ENCODE measurements around the gene SLF1.

SLF1 gene

DNA sequence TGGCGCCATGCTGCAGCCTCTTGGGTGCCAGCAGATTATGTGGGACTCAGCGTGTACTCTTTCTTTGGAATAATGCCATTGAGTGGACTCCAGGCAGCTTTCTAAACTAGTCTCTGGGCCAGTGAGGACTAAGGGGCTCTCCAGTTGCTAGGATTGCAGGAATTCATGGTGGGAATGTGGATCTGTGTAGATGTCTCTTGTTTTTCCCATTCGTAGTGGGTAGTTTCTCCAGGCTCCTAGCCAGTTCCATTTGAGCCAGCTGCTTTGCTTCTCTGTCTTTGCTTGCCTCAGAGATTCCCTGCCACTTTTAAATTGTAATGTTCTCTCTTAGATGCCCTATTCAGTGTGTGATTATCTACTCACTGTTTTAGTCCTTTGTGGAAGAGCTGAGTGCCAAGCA is 42.6 kb downstream of the SLF1 start:
- no peak for DNase-seq (ENCODE audit: low spot score)

DNA sequence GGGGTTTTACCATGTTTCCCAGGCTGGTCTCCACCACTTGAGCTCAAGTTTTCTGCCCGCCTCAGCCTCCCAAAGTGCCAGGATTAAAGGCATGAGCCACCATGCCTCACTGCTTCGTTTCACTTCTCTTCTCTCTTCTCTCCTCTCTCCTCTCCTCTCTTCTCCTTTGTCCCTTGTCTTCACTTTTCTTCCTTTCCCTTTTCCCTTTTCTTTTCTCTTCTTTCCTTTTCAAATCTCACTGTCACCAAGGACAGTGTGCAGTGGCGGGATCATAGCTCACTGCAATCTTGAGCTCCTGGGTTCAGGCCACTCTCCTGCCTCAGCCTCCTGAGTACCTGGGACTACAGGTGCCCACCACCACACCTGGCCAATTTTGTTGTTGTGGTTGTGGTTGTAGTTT is 49.5 kb downstream of the SLF1 start:
- no peak for DNase-seq (ENCODE audit: low spot score)

DNA sequence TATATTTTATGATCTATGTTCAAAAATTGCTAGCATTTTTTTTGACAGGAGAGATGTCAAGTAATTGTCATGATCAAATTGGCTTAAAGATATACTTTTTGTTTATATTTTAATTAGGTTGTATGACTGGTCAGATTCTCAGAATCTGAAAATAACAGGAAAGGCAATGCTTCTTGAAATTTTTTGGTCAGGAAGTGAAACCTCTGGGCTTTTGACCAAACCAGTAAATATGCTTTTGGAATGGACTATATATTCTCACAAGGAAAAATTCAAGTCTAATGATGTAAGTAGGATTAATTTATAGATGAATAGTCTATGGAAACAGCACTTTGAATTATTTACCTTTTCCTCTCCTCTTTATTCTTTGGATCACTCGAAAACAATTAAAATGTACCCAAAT is 52.3 kb downstream of the SLF1 start:
- no peak for DNase-seq (ENCODE audit: low spot score)

DNA sequence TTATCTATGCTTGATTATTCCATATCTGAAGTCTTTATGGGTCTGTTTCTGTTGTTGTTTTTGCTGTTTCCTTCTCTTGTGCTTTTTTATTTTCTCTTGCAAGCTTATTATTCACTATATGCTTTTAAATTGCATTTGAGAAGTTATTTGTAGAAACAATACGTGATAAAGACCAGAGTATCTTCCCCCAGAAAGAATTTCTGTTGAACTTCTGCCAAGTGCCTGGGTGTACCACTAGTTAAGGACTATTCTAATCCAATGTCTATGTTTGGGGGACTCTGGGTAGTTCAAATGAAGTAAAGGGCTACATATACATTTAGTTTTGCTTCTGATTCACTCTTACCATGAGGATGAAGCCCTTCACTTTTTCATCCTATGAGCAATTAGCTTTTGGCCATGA is 54.3 kb downstream of the SLF1 start:
- DNase-seq (ENCODE audit: low spot score): no peak

DNA sequence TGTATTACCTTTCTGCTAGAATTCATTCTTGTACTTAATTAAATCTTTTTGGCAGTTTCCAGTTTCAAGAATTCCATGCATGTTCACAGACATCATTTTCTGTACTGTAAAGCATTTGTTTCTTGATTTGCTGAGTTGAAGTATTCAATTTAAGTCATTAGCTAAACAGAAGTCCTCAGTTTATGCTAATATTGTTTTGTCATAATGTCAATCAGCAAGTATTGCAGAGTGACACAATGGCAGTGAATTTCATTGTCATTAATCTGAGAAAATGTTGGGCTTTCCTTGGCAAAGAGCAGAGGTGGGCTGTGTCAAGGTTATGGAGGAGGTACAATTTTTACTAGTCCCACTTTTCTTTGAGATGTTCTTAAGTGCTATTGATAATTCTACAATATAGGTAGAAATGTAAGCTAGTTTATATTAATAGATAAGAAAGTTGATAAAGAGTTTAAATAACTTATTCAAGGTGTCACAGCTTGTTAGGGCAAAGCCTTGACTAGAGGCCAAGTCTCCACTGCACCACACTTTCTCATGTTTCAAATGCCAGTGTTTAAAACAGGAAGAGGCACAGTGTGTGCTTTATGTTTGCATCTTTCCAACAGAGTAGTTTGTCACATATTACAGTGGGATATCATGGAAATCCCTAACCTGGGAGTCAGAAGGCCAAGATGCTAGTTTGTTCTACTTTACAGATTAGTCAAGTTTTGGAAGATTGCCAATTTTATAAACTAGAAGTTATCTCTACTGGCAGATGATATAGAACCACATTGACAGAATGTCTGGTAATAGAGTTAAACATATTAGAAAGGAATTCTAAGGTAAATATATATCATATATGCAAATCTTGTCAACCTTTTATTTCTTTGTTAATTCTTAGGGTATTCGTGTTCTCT is 56.3 kb downstream of the SLF1 start:
- DNase-seq (ENCODE audit: low spot score): peak; percentile 28

DNA sequence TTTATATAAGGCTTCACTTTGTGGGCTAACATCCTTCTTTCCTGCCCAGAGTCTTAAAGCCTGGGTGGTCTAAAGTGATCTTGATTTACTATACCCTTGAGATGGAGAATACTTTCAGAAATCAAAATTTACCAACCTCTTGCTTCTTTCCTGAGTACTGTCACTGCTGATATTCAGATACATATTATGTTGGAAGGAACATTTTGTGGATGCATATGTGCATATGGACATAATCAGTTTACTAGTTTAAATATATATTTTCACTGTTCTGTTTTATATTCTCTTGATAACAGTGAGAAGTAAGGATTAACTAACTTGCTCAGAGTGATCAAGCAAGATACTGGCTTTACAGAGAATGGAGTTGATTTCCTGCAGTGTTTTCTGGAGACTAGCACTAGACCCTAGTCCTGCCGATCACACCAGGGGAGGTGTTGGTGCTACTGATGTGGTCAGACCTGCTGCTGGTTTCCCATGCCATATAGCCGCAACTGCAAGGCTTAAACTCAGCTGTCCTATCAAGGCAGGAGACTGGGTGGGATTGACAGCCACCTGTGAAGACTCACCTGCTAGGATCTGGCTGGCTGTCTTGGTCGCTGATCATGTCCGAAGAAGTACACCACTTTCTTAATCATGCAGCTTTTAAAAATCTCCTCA is 57.6 kb downstream of the SLF1 start:
- no peak for DNase-seq (ENCODE audit: low spot score)

DNA sequence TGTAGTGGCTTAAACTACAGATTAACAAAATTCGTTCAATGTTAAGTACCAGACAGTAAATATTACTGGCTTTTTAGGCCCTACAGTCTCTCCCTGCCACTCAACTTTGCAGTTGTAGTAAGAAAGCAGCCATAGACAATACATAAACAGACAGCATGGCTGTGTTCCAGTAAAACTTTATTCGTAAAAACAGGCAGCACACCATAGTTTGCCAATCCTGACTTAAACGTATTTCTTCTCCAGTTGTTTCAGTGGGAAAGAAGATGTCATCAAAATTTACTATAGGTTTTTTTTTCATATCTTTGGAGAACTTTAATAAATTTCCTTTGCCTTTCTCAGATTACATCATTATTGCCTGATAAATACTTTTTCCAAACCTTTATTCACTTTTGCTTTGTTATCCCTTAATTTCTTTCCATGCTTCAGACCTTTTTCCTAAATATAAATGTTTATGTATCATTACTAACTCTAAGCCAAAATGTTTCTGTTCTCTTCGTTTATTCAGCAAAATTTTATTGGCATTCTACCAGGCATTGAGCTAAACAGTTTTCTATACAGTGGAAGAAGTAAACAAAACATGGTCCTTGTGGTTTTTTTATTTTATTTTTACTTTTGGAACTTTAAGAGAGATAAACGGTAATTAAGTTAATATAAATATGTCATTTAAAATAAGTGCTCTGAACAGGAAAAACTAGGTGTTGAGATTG is 64.5 kb downstream of the SLF1 start:
- DNase-seq (ENCODE audit: low spot score): no peak

DNA sequence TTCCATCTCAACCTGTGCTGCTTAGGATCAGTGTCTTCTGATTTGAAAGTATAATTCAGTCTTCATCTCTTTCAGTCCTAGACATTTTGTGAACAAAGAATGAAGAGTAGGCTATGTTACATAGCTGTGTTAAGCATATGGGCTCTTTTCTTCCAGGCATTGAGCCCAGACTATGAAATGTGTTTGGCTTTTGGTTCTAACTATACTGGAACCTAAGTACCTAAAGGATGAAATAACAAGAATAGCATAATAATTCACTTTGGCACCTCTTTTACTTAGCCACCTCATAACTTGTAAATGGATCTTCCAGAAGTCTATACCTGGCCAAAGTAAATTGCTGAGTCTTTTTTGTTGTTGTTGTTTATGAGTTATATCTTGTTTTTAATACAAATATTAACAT is 71.4 kb downstream of the SLF1 start:
- DNase-seq (ENCODE audit: low spot score): no peak

DNA sequence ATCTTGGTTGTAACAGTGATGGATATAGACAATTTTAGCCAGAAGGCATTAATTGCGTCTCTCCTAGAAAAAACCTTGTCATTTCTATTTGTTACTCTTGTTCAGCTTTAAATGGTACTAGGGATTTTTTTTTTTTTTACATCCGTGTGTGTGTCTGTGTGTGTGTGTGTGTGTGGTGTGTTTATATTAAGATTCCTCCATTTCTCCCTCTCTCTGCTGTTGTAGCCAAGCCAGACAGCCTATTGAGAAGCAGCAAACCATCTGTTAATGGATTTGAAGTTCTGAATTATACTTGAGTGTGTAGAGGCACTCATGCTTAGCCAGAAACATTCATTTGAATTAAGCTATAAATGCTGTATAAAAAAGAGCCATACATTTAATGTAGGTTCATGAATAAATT is 72.3 kb downstream of the SLF1 start:
- no peak for DNase-seq (ENCODE audit: low spot score)

DNA sequence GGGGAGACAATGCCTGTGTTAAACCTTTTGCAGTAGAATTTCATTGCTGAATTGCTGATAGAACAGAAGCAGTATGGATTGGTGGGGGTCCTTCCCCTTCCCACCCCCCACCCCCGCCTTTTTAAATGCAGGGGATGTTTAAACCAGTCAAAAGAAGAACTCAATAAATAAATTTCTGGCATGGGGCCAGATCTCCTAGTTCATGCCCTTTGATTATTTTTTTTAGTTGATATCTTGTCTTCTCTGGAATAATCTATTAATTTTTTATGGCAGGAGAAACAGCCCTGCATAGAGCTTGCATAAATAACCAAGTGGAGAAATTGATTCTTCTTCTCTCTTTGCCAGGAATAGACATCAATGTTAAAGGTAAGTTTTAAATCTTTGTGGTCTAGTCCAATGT is 72.8 kb downstream of the SLF1 start:
- DNase-seq (ENCODE audit: low spot score): no peak

DNA sequence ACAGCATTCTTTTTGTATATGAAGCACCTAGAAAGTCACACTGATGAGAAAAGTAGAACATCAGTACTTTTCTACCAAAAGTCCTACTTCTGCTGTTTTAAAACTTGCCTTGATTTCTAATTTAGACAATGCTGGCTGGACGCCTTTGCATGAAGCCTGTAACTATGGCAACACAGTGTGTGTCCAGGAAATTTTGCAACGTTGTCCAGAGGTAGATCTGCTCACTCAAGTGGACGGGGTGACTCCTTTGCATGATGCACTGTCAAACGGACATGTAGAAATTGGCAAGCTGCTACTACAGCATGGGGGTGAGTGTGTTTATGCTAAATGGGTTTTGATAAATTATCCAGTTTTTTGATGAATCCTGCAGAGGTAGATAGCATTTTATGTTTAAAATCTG is 73.5 kb downstream of the SLF1 start:
- peak; percentile 81 for DNase-seq (ENCODE audit: low spot score)

DNA sequence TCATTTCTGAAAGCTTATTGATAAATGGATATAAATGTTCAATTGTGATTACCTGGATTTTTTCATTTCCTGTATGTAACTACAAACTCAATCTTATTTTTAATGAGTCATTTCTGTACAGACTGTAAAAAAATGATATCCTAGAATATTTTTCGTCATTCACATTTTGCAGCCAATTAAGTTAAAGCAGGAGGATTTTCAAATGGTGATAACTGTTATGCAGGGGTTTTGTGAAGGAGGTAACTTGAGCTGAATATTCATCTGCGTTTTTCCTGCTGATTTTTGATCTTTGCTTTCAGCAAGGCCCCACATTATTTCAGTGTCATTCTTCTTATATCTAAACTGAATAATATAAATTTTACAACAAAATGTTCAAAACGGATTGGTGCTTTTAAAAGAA is 74.1 kb downstream of the SLF1 start:
- no peak for DNase-seq (ENCODE audit: low spot score)

DNA sequence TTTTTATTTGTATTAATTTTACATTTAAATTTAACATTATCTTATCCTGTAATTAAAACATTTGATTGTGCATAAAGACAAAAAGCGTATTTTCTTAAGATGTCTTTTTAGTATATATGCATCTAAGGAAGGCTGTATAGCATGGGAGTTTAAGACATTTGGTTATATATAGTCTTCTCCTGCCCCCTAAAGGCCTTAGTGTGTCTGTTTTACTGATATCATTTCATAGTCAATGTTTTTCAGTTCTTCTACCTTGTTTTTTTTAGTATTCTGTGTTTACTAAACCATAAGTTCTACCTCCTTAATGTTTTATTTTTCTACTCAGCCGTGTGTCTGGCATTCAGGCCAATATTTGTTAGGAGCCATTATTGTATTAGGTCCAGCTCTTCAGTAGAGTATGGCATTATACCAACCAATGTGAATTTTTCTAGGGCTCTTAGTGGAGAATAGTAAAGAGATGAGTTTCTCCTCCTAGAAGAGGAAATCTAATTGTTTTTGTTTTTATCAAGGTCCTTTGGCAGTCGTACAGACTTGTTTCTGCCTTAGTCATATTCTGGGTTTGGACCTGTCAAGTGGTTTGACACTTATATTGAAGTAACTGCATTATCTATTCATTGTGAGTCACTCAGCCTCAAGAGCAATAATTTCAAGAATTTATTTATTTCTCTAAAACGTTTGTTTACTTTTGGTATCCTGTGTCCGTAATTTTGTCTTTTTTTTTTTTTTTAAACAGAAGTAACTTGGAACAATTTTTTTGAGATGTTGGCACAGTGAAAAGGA is 74.8 kb downstream of the SLF1 start:
- DNase-seq (ENCODE audit: low spot score): peak; percentile 50

DNA sequence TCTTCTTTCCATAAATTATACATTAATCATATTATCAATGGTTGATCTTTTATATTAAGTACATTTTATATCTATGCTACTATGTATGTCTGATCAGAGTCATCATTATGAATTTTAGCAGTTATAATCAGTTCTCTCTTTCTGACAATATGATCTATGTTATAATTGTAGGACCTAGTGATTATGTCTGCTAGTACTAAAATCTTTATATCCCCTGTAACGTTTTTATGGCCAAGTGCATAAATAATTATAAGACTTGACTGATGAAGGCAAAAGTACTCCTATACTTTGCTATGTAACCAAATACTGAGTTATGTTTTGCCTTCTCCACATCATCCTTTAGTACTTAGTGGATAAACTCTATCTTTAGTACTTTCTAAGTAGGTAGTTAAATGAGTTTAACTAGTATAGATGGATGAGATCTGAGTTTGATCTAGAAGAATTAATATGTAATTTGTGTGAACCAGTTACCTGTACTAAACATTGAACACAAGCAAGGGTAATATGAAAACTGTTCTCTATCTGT is 75.4 kb downstream of the SLF1 start:
- DNase-seq (ENCODE audit: low spot score): no peak

DNA sequence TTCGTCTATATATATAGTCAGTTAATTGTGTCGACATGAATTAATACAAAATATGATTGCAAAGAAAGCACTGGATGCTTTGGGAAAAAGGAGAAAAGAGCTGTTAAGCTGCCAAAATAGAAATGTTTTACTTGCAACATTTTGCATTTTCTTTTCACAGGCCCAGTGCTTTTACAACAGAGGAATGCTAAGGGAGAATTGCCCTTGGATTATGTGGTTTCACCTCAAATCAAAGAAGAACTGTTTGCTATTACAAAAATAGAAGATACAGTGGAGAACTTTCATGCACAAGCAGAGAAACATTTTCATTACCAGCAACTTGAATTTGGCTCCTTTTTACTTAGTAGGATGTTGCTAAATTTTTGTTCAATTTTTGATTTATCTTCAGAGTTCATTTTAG is 76.2 kb downstream of the SLF1 start:
- no peak for DNase-seq (ENCODE audit: low spot score)

DNA sequence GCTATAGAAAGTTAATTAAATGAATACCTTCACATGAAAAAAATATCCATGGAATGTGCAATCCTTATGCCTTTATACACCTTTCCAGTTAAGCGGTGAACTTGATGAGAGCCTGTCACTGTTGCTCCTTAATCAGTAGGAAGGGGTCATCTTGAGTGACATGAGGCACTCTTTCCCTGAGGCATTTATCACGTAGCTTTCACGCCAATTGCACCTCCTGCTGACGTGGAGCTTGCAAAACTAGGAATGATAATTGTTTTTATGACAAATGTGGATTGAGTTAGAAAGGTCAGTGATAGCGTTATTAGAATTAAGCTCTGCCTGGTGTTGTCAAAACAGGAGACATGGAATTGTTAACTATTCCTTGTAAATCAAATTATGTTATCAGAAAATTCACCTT is 79.7 kb downstream of the SLF1 start:
- no peak for DNase-seq (ENCODE audit: low spot score)

DNA sequence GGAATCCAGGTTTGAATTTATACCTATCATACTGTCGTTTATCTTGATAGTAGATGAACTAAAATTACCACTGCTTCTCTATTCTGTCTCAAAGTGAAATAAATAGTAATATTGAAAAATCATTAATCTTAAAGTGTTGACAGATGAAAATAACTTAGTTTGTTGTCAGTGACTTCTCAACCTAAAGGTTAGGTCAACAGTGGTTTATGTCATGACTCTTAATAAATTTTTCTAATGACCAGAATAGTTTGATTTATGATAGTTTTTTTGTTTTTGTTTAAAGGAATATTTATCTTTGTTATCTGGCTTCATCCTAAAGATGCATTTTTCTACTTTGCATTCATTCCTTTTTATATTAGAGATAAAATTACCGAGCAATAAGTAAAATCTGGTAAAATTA is 81.1 kb downstream of the SLF1 start:
- no peak for DNase-seq (ENCODE audit: low spot score)

DNA sequence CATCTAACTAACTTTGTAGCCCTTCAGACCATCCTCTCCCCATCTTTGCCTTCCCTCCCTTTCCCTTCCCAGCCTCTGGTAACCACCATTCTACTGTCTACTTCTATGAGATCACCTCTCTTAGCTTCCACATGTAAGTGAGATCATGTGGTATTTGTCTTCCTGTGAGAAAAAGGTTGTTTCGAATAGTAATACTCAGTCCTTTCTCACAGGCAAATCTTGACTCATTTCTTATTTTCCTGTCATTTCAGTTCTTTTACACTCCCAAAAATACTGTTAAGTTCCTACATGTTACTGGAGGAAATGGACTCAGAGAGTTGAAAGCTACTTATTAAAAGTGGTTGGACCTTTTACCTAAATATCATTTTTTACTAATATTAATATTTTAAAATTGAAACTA is 82.1 kb downstream of the SLF1 start:
- DNase-seq (ENCODE audit: low spot score): peak; percentile 10

DNA sequence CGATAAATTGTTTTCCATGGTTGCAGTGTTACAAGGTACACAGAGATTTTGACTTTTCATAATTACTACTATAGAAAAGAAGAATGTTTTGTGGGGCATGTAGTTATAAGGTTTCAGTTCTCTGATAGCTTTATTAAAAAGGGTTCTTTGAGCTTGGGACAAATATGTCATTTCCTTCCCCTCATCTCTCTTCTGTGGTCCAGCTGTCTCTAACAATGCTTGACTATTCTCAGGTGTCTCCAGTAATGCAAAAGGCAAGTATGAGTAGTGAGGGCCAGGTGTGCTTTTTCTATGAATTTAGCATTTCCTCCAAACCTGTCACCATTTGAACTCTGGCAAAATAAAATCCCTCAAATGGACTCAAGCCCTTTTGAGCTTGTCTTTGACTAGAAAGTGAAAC is 84.3 kb downstream of the SLF1 start:
- DNase-seq (ENCODE audit: low spot score): no peak

DNA sequence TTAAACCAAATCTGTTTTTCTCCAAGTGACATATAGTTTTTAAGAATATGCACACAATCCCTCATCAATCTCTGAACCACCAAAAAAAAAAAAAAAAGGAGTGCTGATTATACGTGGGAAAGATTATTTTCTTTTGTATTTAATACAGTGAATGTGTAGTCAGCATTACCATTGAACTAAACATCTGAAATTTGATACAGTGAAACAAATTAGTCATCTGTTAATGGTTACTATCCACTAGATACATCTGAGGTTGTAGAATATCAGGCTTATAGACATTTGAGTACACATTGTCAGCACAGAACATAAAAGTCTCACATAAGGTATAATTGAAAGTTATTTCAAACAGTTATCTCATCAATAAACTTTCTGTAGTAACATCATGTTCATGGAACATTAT is 87.0 kb downstream of the SLF1 start:
- DNase-seq (ENCODE audit: low spot score): peak; percentile 37

DNA sequence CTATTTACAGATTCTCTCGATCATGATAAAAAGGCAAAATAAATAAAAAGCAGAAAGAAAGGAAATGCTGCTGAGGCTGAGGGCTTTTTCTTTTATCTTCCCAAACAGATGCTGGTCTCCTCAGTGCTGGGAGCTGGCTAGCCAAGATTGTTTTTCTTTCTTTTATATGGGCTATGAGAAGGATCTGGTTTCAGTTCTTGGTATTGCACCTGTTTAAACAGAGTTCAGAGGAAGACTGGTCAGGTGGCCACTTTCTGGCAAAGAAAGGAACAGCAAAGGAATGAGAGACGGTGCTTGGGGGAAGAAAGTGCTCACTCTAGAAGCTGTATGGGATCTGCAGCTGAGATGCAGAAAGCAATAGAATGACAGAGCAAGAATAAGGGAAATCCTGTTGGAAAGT is 88.9 kb downstream of the SLF1 start:
- DNase-seq (ENCODE audit: low spot score): no peak

DNA sequence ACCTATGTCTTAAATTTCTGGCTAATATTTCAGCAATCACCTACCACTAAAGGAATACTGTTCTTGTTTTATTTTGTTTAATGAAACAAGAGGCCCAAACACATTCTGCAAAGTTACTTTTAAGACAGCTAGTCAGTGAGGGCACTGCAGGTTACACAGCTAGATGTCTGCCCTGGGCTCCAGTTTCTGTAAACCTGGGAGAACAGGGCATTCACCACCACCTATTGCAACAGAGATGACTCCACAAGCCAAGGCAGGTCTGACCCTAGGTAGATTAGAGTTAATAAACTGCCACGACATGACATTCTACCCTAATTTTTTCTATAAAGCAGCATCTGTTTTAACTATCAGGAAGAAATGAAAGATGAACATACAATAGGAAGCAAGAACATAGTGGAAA is 90.8 kb downstream of the SLF1 start:
- no peak for DNase-seq (ENCODE audit: low spot score)
